GM13976 (cell line): ENCODE results near the gene ST8SIA1.

Source experiments
- DNase-seq: peaks from one replicate; pipeline ENCODE4 v3.0.0; 2012; ENCODE audit warnings: low spot score
- in situ Hi-C: fragments of 300-500 bp; cut with MboI; formaldehyde crosslinking; loops from one replicate; pipeline ENCODE4 v1.12.0; 2022; ENCODE audit warnings: low sequenced_read_pairs, mixed read lengths, inconsistent platforms; ENCODE audit not compliant: unreplicated experiment
- TF ChIP-seq, protein P1 (sequence below): IDR thresholded peaks from 2 replicates; pipeline ENCODE4 v1.5.1; 2012; ENCODE audit warnings: borderline replicate concordance, mild to moderate bottlenecking; ENCODE audit not compliant: insufficient read depth; ENCODE audit errors: extremely low read depth, missing control alignments, control extremely low read depth

The ST8SIA1 gene

DNA sequence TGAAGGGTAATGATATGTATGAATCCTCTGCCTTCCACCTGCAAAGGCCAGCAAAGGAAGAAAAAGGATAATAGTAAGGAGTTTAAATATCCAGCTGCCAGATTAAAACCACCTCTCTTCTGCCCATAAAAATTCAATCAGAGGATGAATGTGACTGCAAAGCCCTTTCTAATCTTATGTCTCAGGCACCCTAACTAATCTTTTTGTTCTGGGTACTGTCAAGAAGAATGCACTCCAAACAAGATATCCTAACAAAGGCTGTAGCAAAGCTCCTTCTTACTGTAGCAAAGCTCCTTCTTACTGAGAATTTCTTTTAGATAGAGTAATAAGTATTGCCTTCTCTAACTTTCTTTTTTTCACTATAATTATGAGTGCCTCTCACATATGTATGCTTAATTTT is 91.8 kb downstream of the ST8SIA1 start:
- TF ChIP-seq, protein P1, sequence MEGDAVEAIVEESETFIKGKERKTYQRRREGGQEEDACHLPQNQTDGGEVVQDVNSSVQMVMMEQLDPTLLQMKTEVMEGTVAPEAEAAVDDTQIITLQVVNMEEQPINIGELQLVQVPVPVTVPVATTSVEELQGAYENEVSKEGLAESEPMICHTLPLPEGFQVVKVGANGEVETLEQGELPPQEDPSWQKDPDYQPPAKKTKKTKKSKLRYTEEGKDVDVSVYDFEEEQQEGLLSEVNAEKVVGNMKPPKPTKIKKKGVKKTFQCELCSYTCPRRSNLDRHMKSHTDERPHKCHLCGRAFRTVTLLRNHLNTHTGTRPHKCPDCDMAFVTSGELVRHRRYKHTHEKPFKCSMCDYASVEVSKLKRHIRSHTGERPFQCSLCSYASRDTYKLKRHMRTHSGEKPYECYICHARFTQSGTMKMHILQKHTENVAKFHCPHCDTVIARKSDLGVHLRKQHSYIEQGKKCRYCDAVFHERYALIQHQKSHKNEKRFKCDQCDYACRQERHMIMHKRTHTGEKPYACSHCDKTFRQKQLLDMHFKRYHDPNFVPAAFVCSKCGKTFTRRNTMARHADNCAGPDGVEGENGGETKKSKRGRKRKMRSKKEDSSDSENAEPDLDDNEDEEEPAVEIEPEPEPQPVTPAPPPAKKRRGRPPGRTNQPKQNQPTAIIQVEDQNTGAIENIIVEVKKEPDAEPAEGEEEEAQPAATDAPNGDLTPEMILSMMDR = no peak
- DNase-seq = no peak
- in situ Hi-C loops = no loop called here

DNA sequence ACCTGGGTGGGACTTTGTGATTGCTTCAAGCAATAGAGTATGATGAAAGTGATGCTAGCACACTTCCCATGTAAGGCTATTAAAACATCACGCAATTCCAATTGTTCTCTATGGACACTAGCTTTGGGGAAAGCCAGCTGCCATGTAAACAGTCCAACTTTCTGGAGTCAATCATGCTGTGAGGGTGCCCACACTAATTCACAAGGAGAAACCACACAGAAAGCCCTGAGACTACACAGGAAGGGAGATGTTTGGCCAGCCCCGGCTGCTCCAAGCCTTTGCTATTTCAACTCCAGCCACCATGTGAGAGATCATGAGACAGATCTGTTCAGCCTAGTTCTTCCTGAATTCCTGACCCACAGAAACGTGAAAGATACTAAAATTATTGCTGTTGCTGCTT is 96.3 kb downstream of the ST8SIA1 start:
- TF ChIP-seq, protein P1 = no peak
- DNase-seq = no peak
- in situ Hi-C loops = no loop called here

DNA sequence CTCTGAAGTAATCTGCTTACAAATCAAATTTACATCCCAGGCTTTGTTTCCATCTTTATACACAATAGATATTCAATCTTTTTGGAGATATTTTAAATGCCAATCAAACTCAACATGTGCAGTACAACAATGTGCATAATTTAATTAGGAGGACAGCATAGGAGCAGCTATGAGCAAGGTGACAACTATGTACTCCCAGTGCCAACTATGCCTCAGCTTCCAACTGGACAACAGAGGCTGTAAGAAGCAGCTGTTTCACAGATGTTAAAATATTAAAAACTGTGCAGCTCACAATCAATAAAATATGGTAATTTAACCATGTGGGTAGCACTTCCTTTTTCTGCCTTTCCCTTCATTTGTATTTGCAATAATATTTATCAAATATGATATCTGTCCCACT is 99.9 kb downstream of the ST8SIA1 start:
- DNase-seq = no peak
- TF ChIP-seq, protein P1 = no peak
- in situ Hi-C loops = no loop called here

DNA sequence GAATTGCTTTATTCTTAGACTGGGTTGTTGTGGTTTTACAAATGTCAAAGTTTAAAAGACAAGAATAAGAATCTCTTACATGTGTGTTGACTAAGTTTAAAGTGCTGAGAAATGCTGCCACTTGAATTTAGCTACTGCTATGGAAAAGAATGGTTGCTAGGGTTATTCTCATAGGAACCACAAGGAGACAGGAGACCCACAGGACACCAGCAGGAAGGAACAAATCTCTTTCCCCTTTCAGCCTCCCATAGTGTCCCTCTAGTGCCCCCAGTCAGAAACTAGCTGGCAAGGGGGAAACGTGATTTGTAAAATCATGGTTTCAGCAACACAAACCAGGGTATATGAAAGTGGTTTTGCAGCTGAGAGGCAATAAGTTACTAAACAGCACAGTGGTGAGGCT is 102.7 kb downstream of the ST8SIA1 start:
- in situ Hi-C loops = no loop called here
- TF ChIP-seq, protein P1 = no peak
- DNase-seq = no peak

DNA sequence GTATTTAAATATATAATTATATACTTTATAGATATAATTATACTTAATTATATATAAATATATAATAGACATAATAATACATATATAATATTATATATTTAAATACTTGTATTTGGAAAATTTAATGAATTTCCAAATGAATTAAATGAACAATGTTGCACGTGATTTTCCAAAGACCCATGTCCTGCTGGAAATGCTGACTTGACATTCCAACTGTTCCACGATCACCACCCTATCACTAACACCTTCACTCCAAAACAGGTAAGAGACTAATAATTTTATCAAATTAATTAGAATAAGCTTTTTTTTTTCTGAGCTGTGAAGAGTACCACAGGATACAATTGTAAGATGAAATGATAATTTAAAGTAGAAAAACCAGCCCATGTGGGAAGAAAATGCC is 103.4 kb downstream of the ST8SIA1 start:
- in situ Hi-C loops = no loop called here
- TF ChIP-seq, protein P1 = no peak
- no peak for DNase-seq

DNA sequence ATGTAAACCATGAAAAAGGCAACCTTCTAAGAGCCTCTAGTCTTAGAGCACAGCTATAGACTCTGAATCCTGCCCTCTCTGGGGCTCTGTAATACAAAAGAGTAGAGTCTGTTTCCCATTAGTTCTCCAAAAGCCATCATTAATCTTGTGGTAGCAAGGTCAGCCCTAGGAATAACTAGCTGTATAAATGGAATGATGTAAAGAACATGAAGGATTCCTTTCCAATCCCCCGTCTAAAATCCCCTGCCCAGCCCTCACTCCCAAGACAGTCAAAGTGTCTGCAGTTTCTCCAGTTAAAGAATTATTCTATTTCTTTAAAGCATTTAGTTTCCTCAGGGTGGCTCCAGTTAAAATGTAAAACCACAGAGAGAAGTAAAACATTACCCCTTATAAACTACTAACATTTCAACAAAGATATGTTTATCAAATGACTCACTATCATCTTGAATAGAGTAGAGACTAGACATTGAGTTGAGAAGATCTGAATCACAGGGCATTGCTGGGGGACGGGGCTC is 104.2 kb downstream of the ST8SIA1 start:
- in situ Hi-C loops = no loop called here
- no peak for DNase-seq
- TF ChIP-seq, protein P1 = no peak
